HG03520 (cell line): Measurements from ENCODE around the gene DPP7.
"Not testable (repeated sequence)": the region's sequence is repeated elsewhere in the genome, so short reads cannot be mapped to it uniquely, and the experiment has no call there.

ENCODE experiments used
- ATAC-seq: cut with Tn5 transposase; IDR thresholded peaks from one replicate; pipeline ENCODE4 v1.9.1; 2021; ENCODE audit warnings: mild to moderate bottlenecking, moderate library complexity; ENCODE audit not compliant: unreplicated experiment

Gene DPP7

GRCh38 chr9:137130176-137130755, 15.7 kb upstream of the DPP7 start:
- ATAC-seq: peak; percentile 22

- peak; percentile 81 for ATAC-seq
Observed at GRCh38 chr9:137129456-137130175, 15.1 kb upstream of the DPP7 start.

DNA sequence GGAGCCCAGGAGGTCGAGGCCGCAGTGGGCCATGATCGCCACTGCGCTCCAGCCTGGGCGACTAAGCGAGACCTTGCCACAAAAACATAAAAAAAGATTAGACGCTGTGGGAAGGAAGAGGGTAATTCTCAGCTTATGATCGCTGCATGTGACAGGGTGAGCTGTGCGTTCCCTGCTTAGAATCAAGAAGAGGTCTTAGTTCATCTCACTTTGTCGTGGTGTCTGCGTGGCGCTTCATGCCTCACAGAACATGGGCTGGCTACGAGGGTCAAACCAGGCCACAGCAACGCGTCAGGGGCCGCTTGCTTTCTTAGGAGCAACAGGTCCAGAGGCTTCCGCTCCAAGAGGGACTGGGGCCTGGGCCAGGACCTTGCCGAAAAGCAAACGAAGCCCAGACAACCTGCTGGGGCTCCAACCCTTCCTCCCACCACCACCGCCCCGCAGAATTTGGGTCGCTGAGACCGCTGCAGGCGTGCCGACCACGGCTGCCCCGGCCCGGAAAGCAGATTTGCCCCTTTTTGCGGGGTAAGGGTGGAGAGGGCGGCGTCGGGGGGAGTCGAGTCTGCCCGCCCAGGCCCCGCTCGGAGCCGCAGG, 14.4 kb upstream of the DPP7 start:
- no peak for ATAC-seq

DNA sequence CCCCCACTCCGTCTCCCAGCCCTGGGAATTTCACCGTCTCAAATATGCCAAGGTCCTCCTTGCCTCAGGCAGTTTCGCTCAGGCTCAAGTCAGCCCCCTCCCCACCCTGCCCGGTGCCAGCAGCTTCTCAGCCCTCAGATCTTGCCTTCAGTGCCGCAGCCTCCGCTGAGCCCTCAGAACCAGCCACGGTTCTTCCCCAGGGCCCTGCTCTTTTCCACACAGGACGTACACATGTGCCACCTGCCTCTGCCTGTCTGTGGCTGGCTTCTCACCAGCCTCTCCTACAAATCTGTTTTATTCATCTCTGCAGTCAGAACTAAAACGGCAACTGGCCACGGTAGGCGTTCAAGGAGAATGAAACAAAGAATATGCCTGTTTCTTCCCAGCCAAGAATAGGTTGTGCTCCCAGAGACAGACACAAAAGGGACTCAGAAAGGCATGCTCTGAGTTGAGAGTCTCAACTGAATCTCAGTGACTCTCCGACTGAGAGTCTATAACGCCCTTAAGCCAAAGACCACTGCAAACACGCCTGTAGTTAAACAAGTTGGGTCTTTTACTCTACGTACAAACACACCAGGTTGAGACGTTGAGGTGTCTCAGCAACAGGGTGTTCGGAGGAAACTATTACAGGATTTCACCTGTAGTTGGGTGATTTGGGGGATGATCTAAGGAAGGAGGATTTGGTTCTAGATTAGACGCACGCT, 13.8 kb upstream of the DPP7 start:
- ATAC-seq: no peak

GRCh38 chr9:137127301-137128157, 13.0 kb upstream of the DPP7 start:
- no peak for ATAC-seq

- no peak for ATAC-seq
Observed at GRCh38 chr9:137126786-137127185, 12.3 kb upstream of the DPP7 start.

- not testable (repeated sequence) for ATAC-seq
Observed at GRCh38 chr9:137123952-137124462, 9.5 kb upstream of the DPP7 start.

- no peak for ATAC-seq
Observed at GRCh38 chr9:137123468-137123837, 8.9 kb upstream of the DPP7 start.

GRCh38 chr9:137122796-137123467, 8.4 kb upstream of the DPP7 start:
- not testable (repeated sequence) for ATAC-seq

DNA sequence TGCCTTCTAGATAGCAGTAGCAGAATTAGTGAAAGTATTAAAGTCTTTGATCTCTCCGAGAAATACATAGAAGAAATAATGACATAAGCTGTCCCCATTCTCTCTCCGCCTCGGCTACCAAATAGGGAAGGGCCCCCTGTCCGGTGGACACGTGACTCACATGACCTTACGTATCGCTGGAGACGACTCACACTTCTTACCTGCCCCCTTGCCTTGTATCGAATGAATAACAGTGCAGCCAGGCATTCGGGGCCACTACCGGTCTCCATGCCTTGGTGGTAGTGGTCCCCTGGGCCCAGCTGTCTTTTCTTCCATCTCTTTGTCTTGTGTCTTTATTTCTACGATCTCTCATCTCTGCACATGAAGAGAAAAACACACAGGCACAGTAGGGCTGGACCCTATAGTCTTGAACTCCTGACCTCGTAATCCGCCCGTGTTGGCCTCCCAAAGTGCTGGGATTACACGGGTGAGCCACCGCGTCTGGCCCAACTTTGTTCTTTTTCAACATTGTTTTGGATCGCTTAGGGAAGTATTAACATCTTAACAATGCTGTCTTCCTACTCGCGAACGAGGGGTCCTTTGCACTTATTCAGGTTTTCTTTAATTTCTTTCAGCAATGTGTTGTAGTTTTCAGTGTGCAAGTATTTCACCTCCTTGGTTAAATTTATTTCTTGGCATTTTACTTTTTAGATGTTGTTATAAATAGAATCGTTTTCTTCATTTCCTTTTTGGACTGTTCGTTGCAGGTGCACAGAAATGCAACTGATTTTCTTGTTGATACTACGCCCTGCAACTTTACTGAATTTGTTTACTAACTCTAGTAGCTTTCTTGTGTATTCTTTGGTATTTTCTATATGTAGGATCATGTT, 7.6 kb upstream of the DPP7 start:
- ATAC-seq: not testable (repeated sequence)

DNA sequence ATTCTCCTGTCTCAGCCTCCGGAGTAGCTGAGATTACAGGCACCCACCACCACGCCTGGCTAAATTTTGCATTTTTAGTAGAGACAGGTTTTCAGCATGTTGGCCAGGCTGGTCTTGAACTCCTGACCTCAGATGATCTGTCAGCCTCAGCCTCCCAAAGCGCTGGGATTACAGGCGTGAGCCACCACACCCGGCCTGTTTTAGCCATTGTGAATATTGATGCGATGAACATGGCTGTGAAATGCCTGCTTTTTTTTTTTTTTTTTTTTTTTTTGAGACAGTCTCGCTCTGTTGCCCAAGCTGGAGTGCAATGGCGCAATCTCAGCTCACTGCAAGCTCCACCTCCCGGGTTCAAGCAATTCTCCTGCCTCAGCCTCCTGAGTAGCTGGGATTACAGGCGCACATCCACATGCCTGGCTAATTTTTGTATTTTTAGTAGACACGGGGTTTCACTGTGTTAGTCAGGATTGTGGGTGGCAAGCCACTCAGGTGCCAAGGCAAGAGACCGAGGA, 3.6 kb upstream of the DPP7 start:
- not testable (repeated sequence) for ATAC-seq

DNA sequence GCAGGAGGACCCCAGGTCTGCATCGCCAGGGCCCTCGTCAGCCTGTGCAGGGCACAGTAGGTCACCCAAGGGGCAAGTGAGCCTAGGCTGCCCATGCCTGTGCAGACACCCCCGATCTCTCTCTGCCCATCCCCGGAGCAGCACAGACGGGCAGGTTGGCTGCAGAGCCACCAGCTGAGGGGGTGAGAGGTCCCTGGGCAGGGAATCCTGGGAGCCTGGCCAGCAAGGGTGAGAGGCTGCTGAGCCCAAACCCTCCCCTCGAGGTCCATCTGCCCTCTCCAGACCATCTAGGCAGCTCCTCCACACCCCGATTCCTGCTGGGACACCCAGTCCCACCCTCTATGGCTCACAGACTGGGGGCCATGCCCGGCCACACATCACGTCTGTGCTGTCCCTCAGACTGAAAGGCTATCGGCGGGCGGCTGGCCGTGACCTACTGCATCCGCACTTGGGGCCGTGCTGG, 2.8 kb upstream of the DPP7 start:
- ATAC-seq: no peak

DNA sequence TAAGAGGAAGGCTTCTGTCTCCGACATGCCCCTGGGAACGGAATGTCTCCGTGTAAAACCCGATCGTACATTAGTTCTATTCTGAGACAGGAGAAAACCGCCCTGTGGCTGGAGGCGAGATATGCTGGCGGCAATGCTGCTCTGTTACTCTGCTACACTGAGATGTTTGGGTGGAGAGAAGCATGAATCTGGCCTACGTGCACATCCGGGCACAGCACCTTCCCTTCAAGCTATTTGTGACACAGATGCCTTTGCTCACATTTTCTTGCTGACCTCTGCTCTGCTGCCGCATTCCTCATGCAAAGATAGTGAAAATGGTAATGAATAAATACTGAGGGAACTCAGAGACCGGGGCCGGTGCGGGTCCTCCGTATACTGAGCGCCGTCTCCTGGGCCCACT, 2.2 kb upstream of the DPP7 start:
- no peak for ATAC-seq

GRCh38 chr9:137116027-137116507, 1.5 kb upstream of the DPP7 start:
- no peak for ATAC-seq

DNA sequence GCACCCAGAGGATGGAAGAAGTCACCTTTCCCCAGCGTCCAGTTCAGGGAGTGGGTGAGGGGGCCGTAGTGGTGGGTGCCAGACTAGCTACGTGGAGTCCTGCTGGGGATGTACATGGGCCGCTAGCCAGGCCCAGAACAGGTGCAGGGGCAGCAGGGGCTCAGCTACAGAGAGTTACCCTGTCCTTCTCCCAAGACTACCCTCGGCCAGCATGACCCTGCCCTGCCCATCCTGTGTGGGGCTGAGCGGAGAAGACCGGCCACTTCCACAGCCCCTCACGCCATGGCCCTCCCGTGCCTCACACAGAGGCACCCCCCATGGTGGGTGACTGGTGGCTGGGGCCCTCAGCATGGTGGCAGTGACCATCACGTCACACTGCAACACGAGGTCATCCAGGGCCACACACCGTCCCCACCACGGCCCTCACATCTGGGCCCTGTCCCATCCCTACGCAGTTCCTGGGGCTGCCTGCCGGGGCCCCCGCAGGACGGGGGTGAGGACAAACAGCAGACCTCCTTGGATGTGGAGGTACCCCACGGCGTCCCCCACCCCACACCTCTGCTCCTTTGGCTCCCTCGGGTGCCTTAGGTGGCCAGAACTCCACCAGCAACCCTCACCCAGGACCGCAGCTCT, 977 bp upstream of the DPP7 start:
- no peak for ATAC-seq

DNA sequence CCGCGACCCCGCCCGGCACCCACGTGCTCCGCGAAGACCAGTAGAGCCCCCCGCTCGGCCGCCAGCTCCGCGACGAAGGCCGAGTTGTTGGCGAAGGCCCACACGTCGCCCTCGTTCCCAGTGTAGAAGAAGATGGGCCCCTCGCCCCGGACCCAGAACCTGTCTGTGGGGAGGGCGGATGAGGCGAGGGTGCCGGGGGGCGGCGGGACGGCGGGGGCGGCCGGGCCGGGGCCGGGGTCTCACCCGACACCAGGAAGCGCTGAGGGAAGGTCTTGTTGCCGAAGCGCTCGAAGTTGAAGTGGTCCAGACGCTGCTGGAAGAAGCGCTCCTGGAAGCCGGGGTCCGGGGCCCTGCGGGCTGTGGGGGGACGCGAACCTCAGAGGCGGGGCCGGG, 317 bp downstream of the DPP7 start:
- no peak for ATAC-seq

DNA sequence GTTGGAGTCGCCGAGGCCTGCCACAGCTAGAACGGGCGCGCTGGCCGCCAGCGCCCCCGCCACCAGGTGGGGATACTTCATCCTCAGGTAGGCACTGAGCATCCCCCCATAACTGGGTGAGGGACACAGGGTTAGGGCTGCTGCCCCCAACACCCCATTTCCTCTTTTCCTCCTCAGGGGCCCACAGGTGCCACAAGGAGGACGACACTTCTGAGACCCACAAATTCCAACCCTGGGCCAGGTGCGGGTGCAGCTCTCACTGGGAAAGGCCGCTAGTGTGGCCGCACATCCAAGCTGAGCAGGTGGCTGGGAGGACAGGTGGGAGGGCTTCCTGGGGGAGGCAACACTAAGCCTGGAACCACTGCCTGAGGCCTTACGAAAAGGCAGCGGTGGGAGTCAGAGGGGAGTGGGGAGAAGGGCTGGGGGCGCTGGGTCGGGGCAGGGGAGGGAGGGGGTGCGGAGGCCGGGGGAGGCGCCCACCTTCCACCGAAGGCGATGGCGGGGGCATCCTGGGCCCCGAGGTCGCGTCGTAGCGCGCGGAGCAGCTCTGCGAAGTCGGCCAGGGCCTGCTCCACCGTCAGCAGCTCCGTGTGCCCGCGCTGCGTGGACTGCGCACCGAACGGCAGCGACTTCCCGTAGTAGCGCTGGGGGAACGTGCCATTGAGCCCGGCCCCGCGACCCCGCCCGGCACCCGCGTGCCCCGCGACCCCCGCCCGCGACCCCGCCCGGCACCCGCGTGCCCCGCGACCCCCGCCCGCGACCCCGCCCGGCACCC, 961 bp downstream of the DPP7 start:
- no peak for ATAC-seq
